GM19438 (cell line): ENCODE results near the gene SYT2.
"Not testable (repeated sequence)": the region's sequence is repeated elsewhere in the genome, so short reads cannot be mapped to it uniquely, and the experiment has no call there.

Experiments used
- ATAC-seq: cut with Tn5 transposase; IDR thresholded peaks from one replicate; pipeline ENCODE4 v1.9.1; 2021; ENCODE audit warnings: low read depth; ENCODE audit not compliant: unreplicated experiment

Gene SYT2

DNA sequence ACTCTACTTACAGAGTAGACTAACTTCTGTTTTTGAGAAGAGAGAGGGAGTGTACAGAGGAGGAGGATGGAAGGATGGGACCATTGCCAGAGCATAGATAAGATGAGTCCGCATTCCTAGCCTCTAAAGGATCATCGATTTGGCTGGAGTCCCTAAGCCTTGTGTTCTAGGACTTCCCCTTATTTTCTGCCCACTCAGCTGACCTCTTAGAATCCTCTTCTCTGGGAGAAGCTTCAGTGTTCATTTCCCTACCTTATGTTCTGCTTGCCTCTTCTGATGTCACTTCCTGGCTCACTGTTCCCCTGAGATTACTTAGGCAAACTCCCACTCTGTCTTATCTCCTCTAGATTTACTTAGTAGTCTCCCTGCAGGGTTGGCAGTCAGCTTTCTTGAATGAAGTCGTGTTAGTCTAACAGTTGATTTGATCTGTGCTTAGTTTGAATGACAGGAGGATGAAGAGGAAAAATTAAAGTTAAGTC is 156.7 kb downstream of the SYT2 start:
- no peak for ATAC-seq

DNA sequence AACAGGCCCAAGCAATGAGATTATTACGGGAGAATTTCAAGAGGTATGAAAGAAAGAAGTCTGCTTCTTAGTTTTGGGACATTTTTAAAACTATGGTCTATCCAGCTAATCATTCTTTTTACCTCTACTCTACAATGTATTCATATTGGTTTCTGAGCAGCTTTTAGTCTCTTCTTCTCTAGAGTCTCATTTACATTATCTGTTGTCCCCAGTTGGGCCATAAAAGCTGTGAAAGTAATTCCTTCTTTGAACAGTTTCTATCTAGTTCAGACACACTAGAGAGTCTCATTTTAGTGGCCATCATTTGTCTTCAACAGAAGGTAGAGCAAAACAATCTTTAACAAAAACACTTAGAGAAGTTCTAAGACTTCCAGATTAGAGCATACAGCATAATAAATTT is 157.2 kb downstream of the SYT2 start:
- not testable (repeated sequence) for ATAC-seq

DNA sequence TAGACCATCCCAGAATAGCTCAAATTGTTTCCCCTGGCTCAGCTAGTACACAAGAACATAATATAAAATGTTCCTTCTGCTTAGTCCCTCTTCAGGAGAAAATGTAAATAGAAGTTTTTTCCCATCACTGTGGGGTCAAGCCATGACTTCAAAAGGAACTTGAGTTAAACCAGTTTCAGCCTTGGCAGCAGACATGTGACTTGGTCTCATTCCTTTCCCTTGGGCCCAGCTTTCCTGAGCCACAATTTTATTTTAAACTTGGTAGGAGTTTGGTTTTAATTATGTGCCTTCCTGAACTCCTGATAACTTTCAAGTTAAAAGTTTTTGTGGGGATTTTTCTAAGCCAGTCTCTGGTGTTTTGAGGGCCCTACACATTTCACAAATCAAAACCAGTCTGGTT is 157.6 kb downstream of the SYT2 start:
- not testable (repeated sequence) for ATAC-seq

DNA sequence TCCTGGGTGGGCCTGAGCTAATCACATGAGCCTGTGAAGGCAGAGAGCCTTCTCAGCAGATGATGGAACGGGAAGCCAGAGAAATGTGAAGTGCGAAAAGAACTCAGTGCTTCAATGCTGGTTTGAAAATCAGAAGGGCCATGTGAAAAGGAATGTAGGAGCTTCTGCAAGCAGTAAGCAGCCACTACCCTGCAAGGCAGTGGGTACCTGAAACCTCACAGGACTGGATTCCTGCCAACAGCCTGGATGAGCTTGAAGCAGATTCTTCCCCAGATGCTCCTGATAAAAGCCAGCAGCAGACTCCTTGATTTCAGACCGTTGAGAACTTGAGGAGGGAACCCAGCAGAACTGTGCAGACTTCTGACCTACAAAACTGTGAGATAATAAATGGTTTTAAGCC is 158.6 kb downstream of the SYT2 start:
- no peak for ATAC-seq

DNA sequence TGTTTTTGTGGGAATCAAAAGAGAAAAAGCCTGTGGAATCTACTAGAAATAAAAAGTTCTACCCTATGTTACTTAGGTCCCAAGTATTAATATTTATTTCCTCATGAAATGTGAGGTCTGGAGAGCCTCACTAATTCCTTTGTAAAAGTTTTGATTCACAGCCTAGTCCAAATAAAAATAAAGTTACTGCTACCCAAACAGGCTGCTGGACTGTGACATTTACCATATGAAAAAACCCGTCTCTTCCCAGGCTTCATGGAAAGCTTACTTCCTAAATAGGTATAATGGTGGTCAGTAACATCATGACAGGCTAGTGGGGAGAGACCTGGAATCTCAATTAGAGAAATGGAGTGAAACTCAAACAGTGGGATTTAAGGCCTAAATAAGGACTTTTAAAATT is 160.2 kb downstream of the SYT2 start:
- not testable (repeated sequence) for ATAC-seq

DNA sequence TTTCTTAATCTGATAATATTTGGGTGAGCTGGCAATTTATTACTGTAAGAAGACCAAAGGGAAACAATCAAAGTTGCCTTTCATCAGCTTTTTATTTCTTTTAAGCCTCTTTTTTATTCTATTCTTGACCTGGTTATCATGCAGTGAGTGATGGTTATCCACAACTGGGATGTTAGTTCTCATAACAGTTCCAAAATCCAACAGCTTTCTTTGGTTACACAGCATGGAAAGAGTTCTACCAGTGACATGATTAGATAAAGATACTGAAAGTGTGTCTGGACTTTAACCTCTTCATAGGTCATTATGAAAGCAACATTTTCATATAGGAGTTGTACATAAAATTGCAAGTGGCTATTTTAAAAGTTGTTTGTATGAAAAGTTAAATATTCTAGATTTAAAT is 163.0 kb downstream of the SYT2 start:
- peak; percentile 31 for ATAC-seq

DNA sequence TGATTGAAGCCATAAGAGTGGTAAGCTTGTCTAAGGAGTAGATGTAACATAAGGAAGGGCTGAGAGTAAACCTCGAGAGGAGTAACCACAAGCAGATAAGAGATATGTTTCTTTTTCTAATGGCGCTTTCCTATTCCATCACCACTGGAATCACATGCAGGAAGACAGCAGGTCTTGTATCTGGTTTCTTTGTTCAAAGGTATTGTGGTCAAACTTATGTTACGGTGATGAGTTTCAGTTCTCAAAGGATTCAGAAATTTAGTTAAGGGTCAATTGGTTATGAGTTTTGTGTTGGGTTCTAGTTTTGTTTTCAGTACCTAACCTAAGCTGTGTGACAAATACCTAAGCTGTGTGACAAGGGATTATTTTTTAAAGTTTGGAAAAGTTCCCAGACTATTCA is 163.5 kb downstream of the SYT2 start:
- peak; percentile 82 for ATAC-seq

DNA sequence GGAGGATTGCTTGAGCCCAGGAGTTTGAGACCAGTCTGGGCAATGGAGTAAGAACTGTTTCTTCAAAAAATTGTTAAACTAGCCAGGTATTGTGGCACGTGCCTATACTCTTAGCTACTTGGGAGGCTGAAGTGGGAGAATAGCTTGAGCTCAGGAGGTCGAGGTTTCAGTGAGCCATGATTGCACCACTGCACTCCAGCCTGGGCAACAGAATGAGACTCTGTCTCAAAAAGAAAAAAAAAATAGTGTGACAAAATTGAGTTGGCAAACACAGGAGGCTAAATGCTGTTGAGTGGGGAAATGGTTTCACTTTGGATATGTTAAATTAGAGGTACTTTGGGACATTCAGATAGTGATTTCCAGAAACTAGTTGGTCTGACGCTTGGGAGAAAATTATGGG is 163.9 kb downstream of the SYT2 start:
- ATAC-seq, result peak; percentile 29

DNA sequence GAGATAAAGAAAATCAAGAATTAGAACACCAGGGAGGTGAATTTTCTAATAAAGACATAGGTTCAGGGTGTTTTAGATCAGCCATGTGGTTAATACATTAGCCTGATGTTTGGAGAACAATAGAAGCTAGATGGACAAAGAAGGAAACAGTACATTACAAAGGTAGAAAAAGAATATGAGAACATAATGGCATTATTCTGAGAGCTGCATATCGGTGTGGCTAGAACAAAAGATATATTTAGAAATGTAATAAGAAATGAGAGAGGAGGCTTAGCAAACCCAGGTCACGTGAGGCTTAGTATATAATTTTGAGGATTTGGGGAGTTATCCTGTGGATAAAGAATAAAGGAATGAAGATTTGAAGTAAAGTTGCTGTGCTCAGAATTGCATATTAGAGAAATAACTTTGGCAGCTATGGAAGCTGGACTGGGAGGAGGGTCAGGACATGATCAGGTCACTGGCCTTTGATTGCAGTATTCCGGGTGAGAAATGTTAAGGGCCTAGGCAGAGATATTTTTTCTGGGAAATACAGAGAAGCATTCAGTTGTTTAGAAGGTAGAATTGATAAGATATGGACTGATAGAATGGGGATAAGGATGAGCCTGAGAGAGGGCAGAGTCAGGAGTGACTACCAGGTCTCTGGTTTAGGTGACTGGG is 164.5 kb downstream of the SYT2 start:
- ATAC-seq, result not testable (repeated sequence)

DNA sequence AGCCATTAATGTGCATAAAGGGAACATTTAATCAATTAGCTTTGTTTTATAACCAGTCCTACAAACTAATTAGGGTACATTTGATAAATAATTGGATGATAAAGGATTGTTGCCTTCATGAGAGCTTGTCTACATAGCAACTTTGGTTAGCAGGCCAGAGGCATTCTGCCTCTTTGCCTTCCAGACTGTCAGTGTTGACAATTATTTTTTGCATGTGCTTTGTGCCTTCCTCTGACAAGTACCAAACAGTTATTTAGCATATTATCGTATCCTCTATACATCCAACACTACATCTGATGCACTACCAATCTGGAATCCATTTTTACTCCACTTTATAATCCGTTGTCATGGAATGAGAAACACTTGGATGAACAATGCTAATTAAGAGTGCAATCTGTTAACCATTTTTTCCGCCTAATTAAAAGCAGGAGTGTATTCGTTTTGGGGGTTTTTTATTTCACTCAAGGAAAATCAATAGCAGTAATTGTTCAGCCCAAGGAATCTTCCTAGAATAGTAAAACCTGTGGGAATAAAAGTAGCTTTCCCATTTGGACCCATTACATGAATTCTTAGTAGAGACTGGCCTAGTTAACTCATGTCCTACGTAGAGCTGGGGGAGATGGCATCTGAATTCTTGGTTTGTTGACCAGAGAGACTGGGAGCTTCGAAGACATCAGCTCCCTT is 165.3 kb downstream of the SYT2 start:
- ATAC-seq, result not testable (repeated sequence)

DNA sequence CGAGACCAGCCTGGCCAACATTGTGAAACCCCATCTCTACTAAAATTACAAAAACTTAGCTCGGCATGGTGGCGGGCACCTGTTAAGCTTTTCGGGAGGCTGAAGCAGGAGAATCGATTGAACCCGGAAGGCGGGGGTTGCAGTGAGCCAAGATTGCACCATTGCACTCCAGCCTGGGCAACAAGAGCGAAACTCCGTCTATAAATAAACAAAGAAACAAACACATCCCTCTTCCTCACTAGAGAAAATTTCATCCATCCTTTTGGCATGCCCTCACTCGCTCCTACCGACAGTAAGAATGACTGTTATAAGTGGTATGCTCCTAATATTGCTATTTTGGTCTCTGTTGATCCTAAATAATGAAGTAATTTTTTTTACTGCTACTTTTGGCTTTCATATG is 166.7 kb downstream of the SYT2 start:
- not testable (repeated sequence) for ATAC-seq

DNA sequence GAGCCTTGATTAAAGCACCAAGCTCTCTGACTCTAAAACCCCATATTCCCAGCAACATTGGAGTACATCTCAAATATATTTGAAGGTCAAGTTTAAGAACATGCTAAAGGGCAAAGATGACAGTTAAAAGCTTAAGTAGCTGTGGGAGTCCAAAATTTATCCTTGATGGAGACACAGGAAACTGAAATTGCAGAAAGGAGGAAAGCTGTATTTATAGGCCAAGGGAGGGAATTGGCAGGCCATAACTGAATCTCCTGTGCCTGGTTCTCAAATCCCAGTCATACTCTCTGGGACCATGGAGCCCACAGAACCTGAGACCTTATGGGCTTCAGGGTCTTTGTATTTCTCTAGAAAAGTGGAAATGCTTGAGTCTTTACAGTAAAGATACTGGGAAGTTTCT is 167.8 kb downstream of the SYT2 start:
- ATAC-seq, result not testable (repeated sequence)

DNA sequence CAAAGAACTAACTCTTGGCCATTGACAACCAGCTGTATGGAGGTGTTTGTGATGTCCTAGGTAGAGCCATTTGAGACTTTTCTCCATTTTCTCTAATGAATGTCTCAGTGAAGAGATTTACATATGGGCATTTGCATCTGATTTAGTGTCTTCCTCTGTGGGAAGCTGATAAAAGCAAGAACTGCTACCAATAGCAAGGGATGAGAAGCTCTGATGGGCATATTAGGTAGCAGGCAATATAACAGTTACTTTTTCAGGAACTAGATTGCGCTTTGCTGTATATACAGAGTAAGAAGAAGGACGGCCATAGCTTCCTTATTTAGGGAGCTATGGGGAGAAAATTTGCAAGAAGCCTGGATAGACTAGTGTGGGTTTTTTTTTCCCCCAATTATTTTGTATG is 169.4 kb downstream of the SYT2 start:
- not testable (repeated sequence) for ATAC-seq
